ENCODE results near the gene WDR18.

DNA sequence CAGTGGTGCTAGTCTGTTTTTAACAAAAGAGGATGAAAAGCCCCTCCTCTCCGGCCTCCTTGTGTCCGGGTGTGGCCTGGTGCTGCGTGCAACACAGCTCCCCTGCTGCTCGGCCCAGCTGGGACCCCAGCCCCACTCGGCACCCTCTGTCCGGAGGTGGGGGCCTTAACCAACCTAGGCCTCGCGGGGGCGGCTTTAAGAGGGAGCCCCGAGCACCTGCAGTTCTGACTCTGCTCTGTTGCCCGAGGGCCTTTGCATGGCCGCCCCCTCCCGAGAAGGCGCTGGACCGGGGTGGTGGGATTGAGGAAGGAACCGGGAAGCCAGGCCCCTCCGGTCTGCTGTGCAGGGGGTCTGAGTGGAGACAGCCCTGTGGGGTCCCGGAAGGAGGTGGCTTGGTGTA lies 10.4 kb downstream of the WDR18 start:
- TF ChIP-seq POLR2AphosphoS5 (IDR thresholded peaks at IDR 0.05; ENCODE audit: low read depth, low read length): no peak
- no peak for TF ChIP-seq TAF1 (IDR thresholded peaks at IDR 0.05; ENCODE audit: borderline replicate concordance, insufficient read depth, low read length)
- TF ChIP-seq, protein P1, sequence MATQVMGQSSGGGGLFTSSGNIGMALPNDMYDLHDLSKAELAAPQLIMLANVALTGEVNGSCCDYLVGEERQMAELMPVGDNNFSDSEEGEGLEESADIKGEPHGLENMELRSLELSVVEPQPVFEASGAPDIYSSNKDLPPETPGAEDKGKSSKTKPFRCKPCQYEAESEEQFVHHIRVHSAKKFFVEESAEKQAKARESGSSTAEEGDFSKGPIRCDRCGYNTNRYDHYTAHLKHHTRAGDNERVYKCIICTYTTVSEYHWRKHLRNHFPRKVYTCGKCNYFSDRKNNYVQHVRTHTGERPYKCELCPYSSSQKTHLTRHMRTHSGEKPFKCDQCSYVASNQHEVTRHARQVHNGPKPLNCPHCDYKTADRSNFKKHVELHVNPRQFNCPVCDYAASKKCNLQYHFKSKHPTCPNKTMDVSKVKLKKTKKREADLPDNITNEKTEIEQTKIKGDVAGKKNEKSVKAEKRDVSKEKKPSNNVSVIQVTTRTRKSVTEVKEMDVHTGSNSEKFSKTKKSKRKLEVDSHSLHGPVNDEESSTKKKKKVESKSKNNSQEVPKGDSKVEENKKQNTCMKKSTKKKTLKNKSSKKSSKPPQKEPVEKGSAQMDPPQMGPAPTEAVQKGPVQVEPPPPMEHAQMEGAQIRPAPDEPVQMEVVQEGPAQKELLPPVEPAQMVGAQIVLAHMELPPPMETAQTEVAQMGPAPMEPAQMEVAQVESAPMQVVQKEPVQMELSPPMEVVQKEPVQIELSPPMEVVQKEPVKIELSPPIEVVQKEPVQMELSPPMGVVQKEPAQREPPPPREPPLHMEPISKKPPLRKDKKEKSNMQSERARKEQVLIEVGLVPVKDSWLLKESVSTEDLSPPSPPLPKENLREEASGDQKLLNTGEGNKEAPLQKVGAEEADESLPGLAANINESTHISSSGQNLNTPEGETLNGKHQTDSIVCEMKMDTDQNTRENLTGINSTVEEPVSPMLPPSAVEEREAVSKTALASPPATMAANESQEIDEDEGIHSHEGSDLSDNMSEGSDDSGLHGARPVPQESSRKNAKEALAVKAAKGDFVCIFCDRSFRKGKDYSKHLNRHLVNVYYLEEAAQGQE (IDR thresholded peaks at IDR 0.05; ENCODE audit: insufficient read depth in 1 of 2, low read depth in 2 of 2, low read length in 2 of 2): no peak
